ENCODE results near the gene PTPRD. TPM values are rescaled to one million over a fixed set of nuclear protein-coding genes. Genes with fewer than 3 reads are reported as not detected.

Gene PTPRD
- total RNA-seq, 1 experiment from 2014 or later: 32.5 TPM

- Histone ChIP-seq H3K27ac (ENCODE audit: insufficient read length, low read depth, low read length) (no peak overlapping the region), H4K91ac (ENCODE audit: insufficient read length, low read depth, low read length) (no peak overlapping the region), H3T11ph (ENCODE audit: low read length) (no peak overlapping the region), H3K18ac (ENCODE audit: insufficient read length, low read depth, low read length) (no peak overlapping the region), H3K79me2 (ENCODE audit: insufficient read depth, low read length) (no peaks in the 10 kb centered on the region), H4K20me1 (ENCODE audit: control insufficient read depth, insufficient read depth, insufficient read length) (no peaks in the 10 kb centered on the region), H3K4me2 (ENCODE audit: insufficient read depth, insufficient read length, low read length) (no peak overlapping the region), H3K79me1 (ENCODE audit: insufficient read depth, low read depth, low read length, poor library complexity, severe bottlenecking) (no peaks in the 10 kb centered on the region), H2BK15ac (ENCODE audit: low read depth, low read length) (no peak overlapping the region), H2BK120ac (ENCODE audit: low read depth, low read length, poor library complexity, severe bottlenecking) (no peak overlapping the region), H4K5ac (ENCODE audit: insufficient read length, low read depth, low read length) (no peak overlapping the region), H3K9ac (ENCODE audit: extremely low read depth, insufficient read length, low read length) (no peak overlapping the region), H3K4ac (ENCODE audit: low read depth, low read length) (no peak overlapping the region), H2AFZ (ENCODE audit: low read length) (no peak overlapping the region), H3K56ac (ENCODE audit: insufficient read length, low read depth, low read length) (no peak overlapping the region), H3K23me2 (ENCODE audit: insufficient read length, low read depth, low read length, poor library complexity, severe bottlenecking) (no peaks in the 10 kb centered on the region), H2AK5ac (ENCODE audit: insufficient read length, low read length) (no peak overlapping the region), H4K8ac (replicated peaks; ENCODE audit: insufficient read length, low read depth, low read length) (no peak overlapping the region), H3K27me3 (ENCODE audit: insufficient read depth, low read length) (no peaks in the 10 kb centered on the region), H3K23ac (ENCODE audit: insufficient read length, low read depth, low read length) (no peak overlapping the region), H2BK12ac (ENCODE audit: insufficient read length, low read depth, low read length) (no peak overlapping the region), H2BK5ac (ENCODE audit: insufficient read length, low read length) (no peak overlapping the region), H3K14ac (ENCODE audit: insufficient read depth, low read length) (no peak overlapping the region), H3K9me3 (ENCODE audit: control insufficient read depth, low read depth, low read length) (no peaks in the 10 kb centered on the region), H2BK20ac (ENCODE audit: low read depth, low read length, poor library complexity, severe bottlenecking) (no peak overlapping the region), H3K4me1 (ENCODE audit: insufficient read depth, low read length) (no peaks in the 10 kb centered on the region)
- Mint-ChIP-seq H3K4me1 (peaks cover 0 to 3% of the 10 kb centered on the region in 2 experiments; a peak in 2 of 4 replicates), H3K9me3 (peaks cover 14 to 15% of the 10 kb centered on the region in 2 experiments; a peak in 4 of 5 replicates), H3K27ac (no peak overlapping the region), H3K36me3 (ENCODE audit: insufficient read depth in 1 of 3, low read depth in 3 of 3) (peaks cover 1 to 4% (median 2%) of the 10 kb centered on the region in 3 experiments; a peak in 4 of 7 replicates), H3K4me3 (no peak overlapping the region), H3K27me3 (ENCODE audit: low read depth) (no peaks in the 10 kb centered on the region)
- WGBS (ENCODE audit: extremely low coverage, insufficient read length, low lambda C conversion rate): no CpG with 5 or more reads among the region's 2 CpGs
- no peak for TF ChIP-seq CTCF (conservative IDR thresholded peaks at IDR 0.05)
- no peak for DNase-seq
These were observed 38.2 kb upstream of the PTPRD start for GRCh38 chr9:10651012-10651411.

All from H9 (cell line).